SK-N-SH (cell line): Measurements from ENCODE around the gene CALML3. TPM values are rescaled to one million over a fixed set of nuclear protein-coding genes. Genes with fewer than 3 reads are reported as not detected.

Source experiments
- CTCF ChIA-PET: fragments of 300-600, 350-600 bp; formaldehyde crosslinking; extraction: SDS; loops from one replicate; lab custom pipeline; 2021; lab: Yijun Ruan, JAX
- POLR2A ChIA-PET: fragments of 350-600 bp; sonication (Branson Sonifier 250); formaldehyde crosslinking; extraction: SDS; loops from one replicate; lab custom pipeline; 2020; ENCODE audit warnings: antibody characterized with exemption, inconsistent platforms; lab: Yijun Ruan, JAX
- DNase-seq: peaks from one replicate; pipeline ENCODE4 v3.0.0; 2012
- H2AFZ ChIP-seq: fragments of 200-600 bp; sonication (generic); 2 replicates; pipeline ENCODE4 v1.8.1; 2016; ENCODE audit warnings: antibody characterized with exemption, mild to moderate bottlenecking, low read depth
- H3F3A ChIP-seq: fragments of 200-600 bp; sonication (generic); replicated peaks from 2 replicates; pipeline ENCODE3; 2016; ENCODE audit warnings: antibody characterized with exemption, mild to moderate bottlenecking; ENCODE audit not compliant: insufficient read depth
- H3K27ac ChIP-seq, 2 experiments: fragments of 200-500 bp in 1 of 2; fragments of 200-600 bp in 1 of 2; sonication (Bioruptor generic) in 1 of 2; sonication (generic), shearing (Covaris generic) in 1 of 2; 2 replicates each; pipeline versions ENCODE4 v1.5.1 to v1.6.1; 2014 to 2016; ENCODE audit warnings: low read depth in 2 of 2, inconsistent platforms in 1 of 2, low read length in 1 of 2, mild to moderate bottlenecking in 1 of 2, mixed read lengths in 1 of 2
- H3K27me3 ChIP-seq: fragments of 200-600 bp; sonication (generic), shearing (Covaris generic); 2 replicates; pipeline ENCODE4 v1.6.1; 2016; ENCODE audit warnings: mixed run types; ENCODE audit not compliant: insufficient read depth
- H3K36me3 ChIP-seq, 2 experiments: fragments of 200-500 bp in 1 of 2; fragments of 200-600 bp in 1 of 2; sonication (Bioruptor generic) in 1 of 2; sonication (generic) in 1 of 2; replicated peaks in 1 of 2; 2 replicates each; pipeline versions ENCODE3 to v1.5.1; 2014 to 2016; ENCODE audit warnings: low read length in 1 of 2, mild to moderate bottlenecking in 1 of 2; ENCODE audit not compliant: insufficient read depth in 2 of 2, control insufficient read depth in 1 of 2
- H3K4me1 ChIP-seq, 2 experiments: fragments of 200-500 bp in 1 of 2; fragments of 200-600 bp in 1 of 2; sonication (Bioruptor generic) in 1 of 2; sonication (generic), shearing (Covaris generic) in 1 of 2; 2 replicates each; pipeline versions ENCODE4 v1.5.1 to v1.6.1; 2014 to 2016; ENCODE audit warnings: low read depth in 1 of 2, low read length in 1 of 2, mixed run types in 1 of 2; ENCODE audit not compliant: insufficient read depth in 2 of 2, control insufficient read depth in 1 of 2
- H3K4me2 ChIP-seq: fragments of 200-600 bp; sonication (generic), shearing (Covaris generic); 2 replicates; pipeline ENCODE4 v1.6.1; 2017; ENCODE audit warnings: mixed run types
- H3K4me3 ChIP-seq, 2 experiments: fragments of 200-500 bp in 1 of 2; fragments of 200-600 bp in 1 of 2; sonication (Bioruptor generic) in 1 of 2; sonication (generic), shearing (Covaris generic) in 1 of 2; 2 replicates each; pipeline versions ENCODE4 v1.5.1 to v1.8.1; 2014 to 2016; ENCODE audit warnings: low read depth in 2 of 2, inconsistent platforms in 1 of 2, low read length in 1 of 2, mild to moderate bottlenecking in 1 of 2, mixed read lengths in 1 of 2, moderate library complexity in 1 of 2
- H3K79me2 ChIP-seq: fragments of 200-600 bp; sonication (generic); 2 replicates; pipeline ENCODE4 v1.8.1; 2017; ENCODE audit warnings: mild to moderate bottlenecking; ENCODE audit not compliant: insufficient read depth
- H3K9ac ChIP-seq: fragments of 200-600 bp; sonication (generic); 2 replicates; pipeline ENCODE4 v1.6.1; 2017; ENCODE audit warnings: mixed run types
- H3K9me2 ChIP-seq: fragments of 200-600 bp; sonication (generic); 2 replicates; pipeline ENCODE4 v1.6.1; 2017; ENCODE audit warnings: mixed run types
- H3K9me3 ChIP-seq: fragments of 200-600 bp; sonication (generic); 2 replicates; pipeline ENCODE4 v1.6.1; 2017; ENCODE audit warnings: mixed run types, mild to moderate bottlenecking, moderate library complexity
- H4K20me1 ChIP-seq: fragments of 200-600 bp; sonication (generic); 2 replicates; pipeline ENCODE4 v1.6.1; 2017; ENCODE audit warnings: mild to moderate bottlenecking, mixed run types; ENCODE audit not compliant: insufficient read depth
- CHD2 ChIP-seq: fragments of 150-350 bp; IDR thresholded peaks from 2 replicates; pipeline ENCODE4 v1.6.1; 2018; ENCODE audit warnings: low read length; ENCODE audit not compliant: partially characterized antibody
- ELF1 ChIP-seq: IDR thresholded peaks from 2 replicates; pipeline ENCODE4 v1.4.0; 2012
- EZH2phosphoT487 ChIP-seq: fragments of 200-600 bp; sonication (generic); IDR thresholded peaks from 2 replicates; pipeline ENCODE4 v1.6.1; 2017; ENCODE audit warnings: low read depth, mixed run types, mild to moderate bottlenecking, antibody characterized with exemption, moderate library complexity, borderline replicate concordance
- FOXM1 ChIP-seq: IDR thresholded peaks from 2 replicates; pipeline ENCODE4 v1.4.0; 2012; ENCODE audit warnings: low read depth, mild to moderate bottlenecking
- GABPA ChIP-seq: IDR thresholded peaks from 2 replicates; pipeline ENCODE4 v1.4.0; 2012; ENCODE audit warnings: low read depth, mild to moderate bottlenecking
- GATA2 ChIP-seq: sonication (generic); formaldehyde crosslinking; IDR thresholded peaks from 2 replicates; pipeline ENCODE4 v1.5.0; 2020; ENCODE audit warnings: mild to moderate bottlenecking, missing genetic modification reagents
- IRF3 ChIP-seq: fragments of 150-350 bp; IDR thresholded peaks from 2 replicates; pipeline ENCODE4 v1.6.1; 2016; ENCODE audit warnings: mild to moderate bottlenecking, low read depth, low read length
- JUND ChIP-seq: IDR thresholded peaks from 2 replicates; pipeline ENCODE4 v1.4.0; 2012
- MAX ChIP-seq: IDR thresholded peaks from 2 replicates; pipeline ENCODE4 v1.4.0; 2012; ENCODE audit warnings: low read depth
- MEF2A ChIP-seq: IDR thresholded peaks from 2 replicates; pipeline ENCODE4 v1.4.0; 2012; ENCODE audit warnings: low read depth, borderline replicate concordance
- MXI1 ChIP-seq: IDR thresholded peaks from 2 replicates; pipeline ENCODE4 v1.6.1; 2012; ENCODE audit warnings: mild to moderate bottlenecking, low read depth, low read length, improper control_type of control experiment
- NRF1 ChIP-seq: IDR thresholded peaks from 2 replicates; pipeline ENCODE4 v1.6.1; 2012; ENCODE audit warnings: low read depth, mild to moderate bottlenecking, low read length
- POLR2AphosphoS5 ChIP-seq: IDR thresholded peaks from 2 replicates; pipeline ENCODE4 v1.6.1; 2012; ENCODE audit warnings: low read depth, low read length
- RAD21 ChIP-seq: IDR thresholded peaks from 2 replicates; pipeline ENCODE4 v1.6.1; 2012; ENCODE audit warnings: mild to moderate bottlenecking, low read length
- RFX5 ChIP-seq: IDR thresholded peaks from 2 replicates; pipeline ENCODE4 v1.6.1; 2012; ENCODE audit warnings: mild to moderate bottlenecking, improper control_type of control experiment, low read length
- SIN3A ChIP-seq: IDR thresholded peaks from 2 replicates; pipeline ENCODE4 v1.6.1; 2012; ENCODE audit warnings: low read depth, mild to moderate bottlenecking, low read length, moderate library complexity, borderline replicate concordance
- TAF1 ChIP-seq: IDR thresholded peaks from 2 replicates; pipeline ENCODE4 v1.6.1; 2012; ENCODE audit warnings: low read depth, mild to moderate bottlenecking, low read length, moderate library complexity, borderline replicate concordance
- TCF12 ChIP-seq: IDR thresholded peaks from 2 replicates; pipeline ENCODE4 v1.4.0; 2012
- TEAD4 ChIP-seq: IDR thresholded peaks from 2 replicates; pipeline ENCODE4 v1.4.0; 2012; ENCODE audit warnings: mild to moderate bottlenecking, borderline replicate concordance; ENCODE audit not compliant: insufficient read depth
- ZBTB33 ChIP-seq: IDR thresholded peaks from 2 replicates; pipeline ENCODE4 v1.4.0; 2012; ENCODE audit warnings: low read depth, borderline replicate concordance
- WGBS: methylation state at CpG from one replicate; pipeline ENCODE4 v1.1.6; 2017; ENCODE audit warnings: low lambda C conversion rate; 5-methylcytosine and 5-hydroxymethylcytosine counted together
- polyA plus RNA-seq, 3 experiments: library from polyadenylated mRNA; depleted of rRNA; stranded (reverse); fragments of >200 nt; gene quantifications; 2 replicates each; pipeline ENCODE4 v1.2.3, GENCODE V29; 2012

The CALML3 gene
- polyA plus RNA-seq, 1 of the 3 experiments (the other 2 are of a cell fraction): not detected

GRCh38 chr10:5519054-5519453, 5.7 kb upstream of the CALML3 start:
- no peaks in the 10 kb centered on the region for H3F3A ChIP-seq
- H3K4me2 ChIP-seq: no peak overlapping the region
- H4K20me1 ChIP-seq: no peaks in the 10 kb centered on the region
- DNase-seq: no peak
- ChIA-PET POLR2A (no interaction called here), CTCF (no interaction called here)
- 37% methylated on average over 3 of the region's 3 CpGs for WGBS
- no peak overlapping the region for H2AFZ ChIP-seq
- no peaks in the 10 kb centered on the region for H3K36me3 ChIP-seq
- H3K4me3 ChIP-seq: no peak overlapping the region
- no peaks in the 10 kb centered on the region for H3K9me2 ChIP-seq
- TF ChIP-seq GABPA (no peak), MXI1 (no peak), MAX (no peak), TEAD4 (no peak), JUND (no peak), RAD21 (no peak)
- H3K27me3 ChIP-seq: no peaks in the 10 kb centered on the region
- no peaks in the 10 kb centered on the region for H3K4me1 ChIP-seq
- H3K79me2 ChIP-seq: no peaks in the 10 kb centered on the region
- no peak overlapping the region for H3K9ac ChIP-seq
- no peak overlapping the region for H3K27ac ChIP-seq
- no peaks in the 10 kb centered on the region for H3K9me3 ChIP-seq

GRCh38 chr10:5522913-5523560, 1.7 kb upstream of the CALML3 start:
- H3K27me3 ChIP-seq: no peaks in the 10 kb centered on the region
- H3K4me3 ChIP-seq: no peak overlapping the region
- no peak for TF ChIP-seq GATA2 (CRISPR knock-in tag)
- no peak for TF ChIP-seq SIN3A
- no peak for TF ChIP-seq RFX5
- TF ChIP-seq GABPA: no peak
- TF ChIP-seq IRF3: no peak
- TF ChIP-seq JUND: no peak
- no peak for TF ChIP-seq ELF1
- TF ChIP-seq POLR2AphosphoS5: no peak
- TF ChIP-seq CHD2: no peak
- TF ChIP-seq MEF2A: no peak
- TF ChIP-seq FOXM1: no peak
- no peak for TF ChIP-seq TCF12
- TF ChIP-seq ZBTB33: no peak
- TF ChIP-seq EZH2phosphoT487: no peak
- no peak for TF ChIP-seq TAF1
- no peak for TF ChIP-seq NRF1
- TF ChIP-seq, all 33 proteins: peak for 0
- no peaks in the 10 kb centered on the region for H3K9me2 ChIP-seq
- H3F3A ChIP-seq: no peaks in the 10 kb centered on the region
- no peak overlapping the region for H3K9ac ChIP-seq
- CTCF ChIA-PET: no interaction called here
- WGBS: 68% methylated on average over 6 of the region's 7 CpGs
- no peaks in the 10 kb centered on the region for H4K20me1 ChIP-seq
- no peaks in the 10 kb centered on the region for H3K79me2 ChIP-seq
- DNase-seq: no peak
- no peaks in the 10 kb centered on the region for H3K36me3 ChIP-seq
- H3K4me2 ChIP-seq: no peak overlapping the region
- no peak overlapping the region for H3K27ac ChIP-seq
- H3K9me3 ChIP-seq: no peaks in the 10 kb centered on the region
- no peaks in the 10 kb centered on the region for H3K4me1 ChIP-seq
- H2AFZ ChIP-seq: no peak overlapping the region
- POLR2A ChIA-PET: no interaction called here
